Peyer's patch (tissue), 4 donors: ENCODE measurements around the gene MUC20.

ENCODE experiments used
- POLR2A ChIP-seq, 2 donors: fragments of 450-650 bp; IDR thresholded peaks; one replicate each; pipeline ENCODE4 v1.5.1; 2017; ENCODE audit warnings: antibody characterized with exemption in 2 of 2, mild to moderate bottlenecking in 2 of 2, moderate library complexity in 2 of 2
- TF ChIP-seq, protein P1 (sequence below), 6 experiments: fragments of 450-650 bp in 4 of 6; fragments of 200-600 bp in 2 of 6; sonication (generic) in 1 of 6; IDR thresholded peaks; one replicate each; pipeline ENCODE4 v1.5.1; 2017 to 2019; ENCODE audit warnings: antibody characterized with exemption in 6 of 6, mild to moderate bottlenecking in 3 of 6, moderate library complexity in 1 of 6

DNA sequence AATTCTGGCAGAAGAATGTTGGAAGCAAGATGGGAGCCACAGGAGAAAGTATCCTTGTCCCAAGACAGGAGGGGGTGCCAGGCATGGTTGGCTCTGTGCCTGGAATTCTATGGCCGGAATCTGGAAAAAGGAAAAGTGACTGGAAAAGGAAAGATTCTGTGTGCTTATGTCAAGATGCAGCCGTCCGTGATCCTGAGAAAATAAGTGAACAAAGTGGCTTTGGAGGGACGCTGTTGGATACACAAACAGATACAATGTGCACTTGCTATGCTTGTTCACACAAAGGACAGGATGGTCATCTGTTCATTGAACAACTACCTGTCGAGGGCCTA lies 28.5 kb upstream of the MUC20 start:
- TF ChIP-seq, protein P1, sequence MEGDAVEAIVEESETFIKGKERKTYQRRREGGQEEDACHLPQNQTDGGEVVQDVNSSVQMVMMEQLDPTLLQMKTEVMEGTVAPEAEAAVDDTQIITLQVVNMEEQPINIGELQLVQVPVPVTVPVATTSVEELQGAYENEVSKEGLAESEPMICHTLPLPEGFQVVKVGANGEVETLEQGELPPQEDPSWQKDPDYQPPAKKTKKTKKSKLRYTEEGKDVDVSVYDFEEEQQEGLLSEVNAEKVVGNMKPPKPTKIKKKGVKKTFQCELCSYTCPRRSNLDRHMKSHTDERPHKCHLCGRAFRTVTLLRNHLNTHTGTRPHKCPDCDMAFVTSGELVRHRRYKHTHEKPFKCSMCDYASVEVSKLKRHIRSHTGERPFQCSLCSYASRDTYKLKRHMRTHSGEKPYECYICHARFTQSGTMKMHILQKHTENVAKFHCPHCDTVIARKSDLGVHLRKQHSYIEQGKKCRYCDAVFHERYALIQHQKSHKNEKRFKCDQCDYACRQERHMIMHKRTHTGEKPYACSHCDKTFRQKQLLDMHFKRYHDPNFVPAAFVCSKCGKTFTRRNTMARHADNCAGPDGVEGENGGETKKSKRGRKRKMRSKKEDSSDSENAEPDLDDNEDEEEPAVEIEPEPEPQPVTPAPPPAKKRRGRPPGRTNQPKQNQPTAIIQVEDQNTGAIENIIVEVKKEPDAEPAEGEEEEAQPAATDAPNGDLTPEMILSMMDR (IDR thresholded peaks at IDR 0.05) = no peak
- no peak for TF ChIP-seq POLR2A (IDR thresholded peaks at IDR 0.05)
